ENCODE data around the gene DLG1.

GRCh38 chr3:197088370-197088769 lies 210.0 kb downstream of the DLG1 start:
- no peak for TF ChIP-seq CTCF (IDR thresholded peaks at IDR 0.05)
- no peak for TF ChIP-seq POLR2A (IDR thresholded peaks at IDR 0.05)
